ENCODE data around the gene FOXK1. TPM values are rescaled to one million over a fixed set of nuclear protein-coding genes. Genes with fewer than 3 reads are reported as not detected.

Gene FOXK1
- total and polyA plus RNA-seq, 7 donors = 4.2 to 26.4 (median 16.8) TPM

GRCh38 chr7:4758791-4759190, 76.7 kb downstream of the FOXK1 start:
- Histone ChIP-seq H3K27me3 (ENCODE audit: insufficient read depth in 3 of 3, low read length in 2 of 3) (no peaks in the 10 kb centered on the region), H3K36me3 (ENCODE audit: insufficient read depth in 1 of 2, low read depth in 1 of 2) (peaks cover 0 to 95% of the 10 kb centered on the region in 2 donors), H3K4me3 (no peak overlapping the region), H3K9me3 (no peaks in the 10 kb centered on the region), H3K27ac (no peak overlapping the region), H3K4me1 (no peaks in the 10 kb centered on the region)
- TF ChIP-seq, protein P1, sequence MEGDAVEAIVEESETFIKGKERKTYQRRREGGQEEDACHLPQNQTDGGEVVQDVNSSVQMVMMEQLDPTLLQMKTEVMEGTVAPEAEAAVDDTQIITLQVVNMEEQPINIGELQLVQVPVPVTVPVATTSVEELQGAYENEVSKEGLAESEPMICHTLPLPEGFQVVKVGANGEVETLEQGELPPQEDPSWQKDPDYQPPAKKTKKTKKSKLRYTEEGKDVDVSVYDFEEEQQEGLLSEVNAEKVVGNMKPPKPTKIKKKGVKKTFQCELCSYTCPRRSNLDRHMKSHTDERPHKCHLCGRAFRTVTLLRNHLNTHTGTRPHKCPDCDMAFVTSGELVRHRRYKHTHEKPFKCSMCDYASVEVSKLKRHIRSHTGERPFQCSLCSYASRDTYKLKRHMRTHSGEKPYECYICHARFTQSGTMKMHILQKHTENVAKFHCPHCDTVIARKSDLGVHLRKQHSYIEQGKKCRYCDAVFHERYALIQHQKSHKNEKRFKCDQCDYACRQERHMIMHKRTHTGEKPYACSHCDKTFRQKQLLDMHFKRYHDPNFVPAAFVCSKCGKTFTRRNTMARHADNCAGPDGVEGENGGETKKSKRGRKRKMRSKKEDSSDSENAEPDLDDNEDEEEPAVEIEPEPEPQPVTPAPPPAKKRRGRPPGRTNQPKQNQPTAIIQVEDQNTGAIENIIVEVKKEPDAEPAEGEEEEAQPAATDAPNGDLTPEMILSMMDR (IDR thresholded peaks at IDR 0.05) = no peak
- no peak for ATAC-seq
- WGBS, 3 donors = 92 to 94% (median 94%) methylated on average over 29 of the region's 29 CpGs
- intact Hi-C loops (cut with DNase I) = loop anchor here in 1 of 2 donors (10.0 kb wide), 1 partner anchor 144 kb away; no protein-coding TSS in a partner anchor
- peak in 1 of 2 donors; percentile 42 for DNase-seq

DNA sequence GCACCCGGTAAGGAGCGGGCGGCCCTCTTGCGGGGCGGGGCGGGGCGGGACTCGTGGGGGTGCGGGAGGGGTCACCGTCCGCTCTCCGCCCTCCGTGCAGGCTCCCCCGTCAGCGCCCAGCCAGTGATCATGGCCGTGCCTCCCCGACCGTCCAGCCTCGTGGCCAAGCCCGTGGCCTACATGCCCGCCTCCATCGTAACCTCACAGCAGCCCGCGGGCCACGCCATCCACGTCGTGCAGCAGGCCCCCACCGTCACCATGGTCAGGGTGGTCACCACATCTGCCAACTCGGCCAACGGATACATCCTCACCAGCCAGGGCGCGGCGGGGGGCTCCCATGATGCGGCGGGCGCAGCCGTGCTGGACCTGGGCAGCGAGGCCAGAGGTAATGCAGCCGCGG, 77.1 kb downstream of the FOXK1 start:
- Histone ChIP-seq H3K4me3 (no peak overlapping the region), H3K27ac (no peak overlapping the region), H3K9me3 (no peaks in the 10 kb centered on the region), H3K36me3 (ENCODE audit: insufficient read depth in 1 of 2, low read depth in 1 of 2) (peaks cover 0 to 99% of the 10 kb centered on the region in 2 donors), H3K4me1 (no peaks in the 10 kb centered on the region), H3K27me3 (ENCODE audit: insufficient read depth in 3 of 3, low read length in 2 of 3) (no peaks in the 10 kb centered on the region)
- ATAC-seq (no peak), DNase-seq (peak in 1 of 2 donors; percentile 36)
- WGBS, 3 donors = 95 to 96% (median 96%) methylated on average over 35 to 40 of the region's 40 CpGs
- TF ChIP-seq, protein P1 (IDR thresholded peaks at IDR 0.05) = no peak
- intact Hi-C loops (cut with DNase I) = loop anchor here in 1 of 2 donors (10.0 kb wide), 1 partner anchor 144 kb away; no protein-coding TSS in a partner anchor

DNA sequence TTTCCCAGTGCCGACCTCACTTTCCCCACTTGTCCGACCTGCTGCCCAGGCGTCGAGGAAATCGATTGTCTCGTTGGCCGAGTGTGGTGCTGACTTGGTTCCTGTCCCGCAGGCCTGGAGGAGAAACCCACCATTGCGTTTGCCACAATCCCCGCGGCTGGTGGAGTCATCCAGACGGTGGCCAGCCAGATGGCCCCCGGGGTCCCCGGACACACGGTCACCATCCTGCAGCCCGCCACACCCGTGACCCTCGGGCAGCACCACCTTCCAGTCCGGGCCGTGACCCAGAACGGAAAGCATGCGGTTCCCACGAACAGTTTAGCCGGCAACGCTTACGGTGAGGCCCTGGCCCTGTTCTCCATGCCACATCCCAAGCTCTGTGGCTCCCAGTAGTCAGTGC, 78.9 kb downstream of the FOXK1 start:
- WGBS, 3 donors = 94 to 96% (median 94%) methylated on average over 26 of the region's 26 CpGs
- DNase-seq (peak in 1 of 2 donors; percentile 44), ATAC-seq (no peak)
- H3K36me3 ChIP-seq (ENCODE audit: insufficient read depth in 1 of 2, low read depth in 1 of 2) = peaks cover 0 to 92% of the 10 kb centered on the region in 2 donors
- no peaks in the 10 kb centered on the region for H3K27me3 ChIP-seq (ENCODE audit: insufficient read depth in 3 of 3, low read length in 2 of 3)
- H3K9me3 ChIP-seq = no peaks in the 10 kb centered on the region
- intact Hi-C loops (cut with DNase I) = no loop called here
- H3K4me1 ChIP-seq = no peaks in the 10 kb centered on the region
- H3K4me3 ChIP-seq = no peak overlapping the region
- TF ChIP-seq, protein P1 (IDR thresholded peaks at IDR 0.05) = no peak
- H3K27ac ChIP-seq = no peak overlapping the region

GRCh38 chr7:4762121-4763055, 80.3 kb downstream of the FOXK1 start:
- Histone ChIP-seq H3K4me1 (no peaks in the 10 kb centered on the region), H3K27me3 (ENCODE audit: insufficient read depth in 3 of 3, low read length in 2 of 3) (no peaks in the 10 kb centered on the region), H3K27ac (no peak overlapping the region), H3K4me3 (no peak overlapping the region), H3K9me3 (no peaks in the 10 kb centered on the region), H3K36me3 (ENCODE audit: insufficient read depth in 1 of 2, low read depth in 1 of 2) (peaks cover 0 to 91% of the 10 kb centered on the region in 2 donors)
- WGBS, 3 donors = 93% methylated on average over 53 to 54 of the region's 54 CpGs
- intact Hi-C loops (cut with DNase I) = no loop called here
- ATAC-seq (no peak), DNase-seq (peak in 1 of 2 donors; percentile 31)
- TF ChIP-seq, protein P1 (IDR thresholded peaks at IDR 0.05) = no peak
